ENCODE measurements around the gene MED17. TPM values are rescaled to one million over a fixed set of nuclear protein-coding genes. Genes with fewer than 3 reads are reported as not detected.
"Not testable (repeated sequence)": the region's sequence is repeated elsewhere in the genome, so short reads cannot be mapped to it uniquely, and the experiment has no call there.

MED17 gene
- total RNA-seq, 1 experiment from 2014 or later, result 29.6 TPM

GRCh38 chr11:93773601-93774200 lies 10.4 kb upstream of the MED17 start:
- ChIA-PET POLR2A (interaction anchor here (0.5 kb wide), 1 partner anchor 43 kb away, joined by 5 read pairs; no protein-coding TSS in a partner anchor), CTCF (no interaction called here)
- Mint-ChIP-seq H3K9me3 (no peaks in the 10 kb centered on the region; the same call in 1 of the 2 replicates), H3K36me3 (0 out of 2 replicates have a peak, but pooled peaks cover under 1% of the 10 kb centered on the region), H3K4me1 (peaks cover 12% of the 10 kb centered on the region), H3K27me3 (ENCODE audit: low read depth) (no peaks in the 10 kb centered on the region), H3K4me3 (no peak overlapping the region), H3K27ac (no peak overlapping the region)
- TF ChIP-seq, protein P1, sequence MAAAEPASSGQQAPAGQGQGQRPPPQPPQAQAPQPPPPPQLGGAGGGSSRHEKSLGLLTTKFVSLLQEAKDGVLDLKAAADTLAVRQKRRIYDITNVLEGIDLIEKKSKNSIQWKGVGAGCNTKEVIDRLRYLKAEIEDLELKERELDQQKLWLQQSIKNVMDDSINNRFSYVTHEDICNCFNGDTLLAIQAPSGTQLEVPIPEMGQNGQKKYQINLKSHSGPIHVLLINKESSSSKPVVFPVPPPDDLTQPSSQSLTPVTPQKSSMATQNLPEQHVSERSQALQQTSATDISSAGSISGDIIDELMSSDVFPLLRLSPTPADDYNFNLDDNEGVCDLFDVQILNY (CRISPR knock-in tag; IDR thresholded peaks at IDR 0.05), result no peak
- no peak for TF ChIP-seq E2F1 (CRISPR knock-in tag; IDR thresholded peaks at IDR 0.05)
- DNase-seq (ENCODE audit: low spot score) (no peak), ATAC-seq (no peak)

- CTCF ChIA-PET, result interaction anchor here (1.5 kb wide), 1 partner anchor 10 kb away, joined by 6 read pairs; the partner anchor contains the start of gene MED17
- H3K9me3 Mint-ChIP-seq; ATAC-seq; H3K4me3 Mint-ChIP-seq; H3K36me3 Mint-ChIP-seq; DNase-seq (ENCODE audit: low spot score); H3K27ac Mint-ChIP-seq; H3K27me3 Mint-ChIP-seq (ENCODE audit: low read depth): not testable (repeated sequence)
- POLR2A ChIA-PET, result interaction anchor here (1.3 kb wide), 1 partner anchor 10 kb away, joined by 7 read pairs; the partner anchor contains the start of gene MED17
- H3K4me1 Mint-ChIP-seq, result peaks cover 12% of the 10 kb centered on the region
Measured at GRCh38 chr11:93774560-93774959, 9.5 kb upstream of the MED17 start.

DNA sequence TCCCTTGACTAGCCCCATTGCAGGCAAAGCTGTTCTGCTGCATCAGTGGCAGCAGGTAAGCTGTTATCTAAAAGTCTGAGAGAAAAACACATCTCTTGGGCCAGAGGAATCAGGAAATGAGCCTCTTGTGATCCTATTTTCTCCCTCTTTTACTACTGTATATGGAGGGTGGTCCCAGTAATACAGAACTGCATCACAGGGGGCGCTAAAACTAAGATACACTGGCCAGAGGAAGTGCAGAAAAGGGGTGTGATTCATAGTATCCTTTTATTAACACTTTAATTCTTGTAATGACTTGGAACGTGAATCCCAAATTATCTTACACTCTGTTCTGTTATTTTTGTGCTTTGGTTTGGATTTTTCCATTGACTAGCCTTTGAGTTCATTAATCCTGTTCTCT lies 8.8 kb upstream of the MED17 start:
- Mint-ChIP-seq H3K4me3 (no peak overlapping the region), H3K27ac (no peak overlapping the region), H3K9me3 (no peaks in the 10 kb centered on the region; the same call in 1 of the 2 replicates), H3K4me1 (peaks cover 7% of the 10 kb centered on the region), H3K27me3 (ENCODE audit: low read depth) (no peaks in the 10 kb centered on the region), H3K36me3 (0 out of 2 replicates have a peak, but pooled peaks cover 2% of the 10 kb centered on the region)
- DNase-seq (ENCODE audit: low spot score) (peak; percentile 63), ATAC-seq (peak; percentile 83)
- ChIA-PET CTCF (interaction anchor here (1.1 to 1.5 kb wide), 2 partner anchors 9 to 10 kb away, joined by 3 to 6 read pairs; partner anchors contain the start of gene MED17), POLR2A (interaction anchor here (1.3 kb wide), 1 partner anchor 9 kb away, joined by 7 read pairs; the partner anchor contains the start of gene MED17)
- TF ChIP-seq CREM (CRISPR knock-in tag; IDR thresholded peaks at IDR 0.05), result no peak
- TF ChIP-seq CTCF (IDR thresholded peaks at IDR 0.05), result peak; percentile 52
- TF ChIP-seq EMX1 (CRISPR knock-in tag; IDR thresholded peaks at IDR 0.05), result no peak

GRCh38 chr11:93783362-93783761 lies 720 bp upstream of the MED17 start:
- Mint-ChIP-seq H3K4me1 (peaks cover 23% of the 10 kb centered on the region), H3K27ac (no peak overlapping the region), H3K36me3 (peaks cover 12% of the 10 kb centered on the region), H3K27me3 (ENCODE audit: low read depth) (no peaks in the 10 kb centered on the region), H3K4me3 (peak overlapping the region; percentile 94), H3K9me3 (no peaks in the 10 kb centered on the region; the same call in 1 of the 2 replicates)
- ChIA-PET POLR2A (interaction anchor here (1.2 to 3.0 kb wide), 2 partner anchors 9 to 42 kb away, joined by 4 to 57 read pairs; partner anchors contain the start of genes C11orf54 and TAF1D), CTCF (interaction anchor here (1.3 to 1.6 kb wide), 2 partner anchors 32 to 42 kb away, joined by 5 to 24 read pairs; partner anchors contain the start of genes C11orf54 and TAF1D)
- DNase-seq (ENCODE audit: low spot score) (no peak), ATAC-seq (no peak)
- TF ChIP-seq NR1H2 (CRISPR knock-in tag; IDR thresholded peaks at IDR 0.05) (no peak), IRF2 (CRISPR knock-in tag; IDR thresholded peaks at IDR 0.05; ENCODE audit: borderline replicate concordance, low read depth) (no peak), TCF7 (CRISPR knock-in tag; IDR thresholded peaks at IDR 0.05; ENCODE audit: low read depth) (no peak), RORB (CRISPR knock-in tag; IDR thresholded peaks at IDR 0.05) (no peak), ZNF121 (CRISPR knock-in tag; IDR thresholded peaks at IDR 0.05) (peak; percentile 94), MAX (CRISPR knock-in tag; IDR thresholded peaks at IDR 0.05) (no peak), ATF1 (CRISPR knock-in tag; IDR thresholded peaks at IDR 0.05) (no peak)
- TF ChIP-seq, protein P2, sequence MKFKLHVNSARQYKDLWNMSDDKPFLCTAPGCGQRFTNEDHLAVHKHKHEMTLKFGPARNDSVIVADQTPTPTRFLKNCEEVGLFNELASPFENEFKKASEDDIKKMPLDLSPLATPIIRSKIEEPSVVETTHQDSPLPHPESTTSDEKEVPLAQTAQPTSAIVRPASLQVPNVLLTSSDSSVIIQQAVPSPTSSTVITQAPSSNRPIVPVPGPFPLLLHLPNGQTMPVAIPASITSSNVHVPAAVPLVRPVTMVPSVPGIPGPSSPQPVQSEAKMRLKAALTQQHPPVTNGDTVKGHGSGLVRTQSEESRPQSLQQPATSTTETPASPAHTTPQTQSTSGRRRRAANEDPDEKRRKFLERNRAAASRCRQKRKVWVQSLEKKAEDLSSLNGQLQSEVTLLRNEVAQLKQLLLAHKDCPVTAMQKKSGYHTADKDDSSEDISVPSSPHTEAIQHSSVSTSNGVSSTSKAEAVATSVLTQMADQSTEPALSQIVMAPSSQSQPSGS (CRISPR knock-in tag; IDR thresholded peaks at IDR 0.05; ENCODE audit: borderline replicate concordance, low read depth), result no peak

All from WTC11 (cell line).